Measurements from ENCODE around the gene SEPTIN5.

The SEPTIN5 gene

DNA sequence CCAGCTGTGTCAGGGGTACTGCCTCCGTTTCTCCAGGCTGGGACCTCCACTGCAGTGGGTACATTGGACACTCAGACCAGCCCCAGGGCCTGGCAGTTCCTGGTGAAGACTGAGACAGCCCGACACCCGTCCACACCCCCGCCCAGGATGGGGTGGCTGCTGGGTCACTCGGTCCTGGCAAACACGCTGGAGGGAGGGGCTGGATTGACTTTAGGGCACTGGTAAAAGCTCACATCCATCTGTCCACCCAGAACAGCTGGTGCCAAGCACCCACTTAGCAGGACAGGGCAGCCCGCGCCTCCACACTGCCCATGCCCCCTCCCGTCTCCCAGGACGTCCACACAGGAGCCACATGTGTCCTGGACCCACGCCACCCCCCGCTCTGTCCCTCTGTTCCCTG is 35.6 kb downstream of the SEPTIN5 start:
- no peak for DNase-seq (ENCODE audit: low spot score)

- DNase-seq (ENCODE audit: low spot score), result no peak
Observed at GRCh38 chr22:19750507-19751490, 36.5 kb downstream of the SEPTIN5 start.

DNA sequence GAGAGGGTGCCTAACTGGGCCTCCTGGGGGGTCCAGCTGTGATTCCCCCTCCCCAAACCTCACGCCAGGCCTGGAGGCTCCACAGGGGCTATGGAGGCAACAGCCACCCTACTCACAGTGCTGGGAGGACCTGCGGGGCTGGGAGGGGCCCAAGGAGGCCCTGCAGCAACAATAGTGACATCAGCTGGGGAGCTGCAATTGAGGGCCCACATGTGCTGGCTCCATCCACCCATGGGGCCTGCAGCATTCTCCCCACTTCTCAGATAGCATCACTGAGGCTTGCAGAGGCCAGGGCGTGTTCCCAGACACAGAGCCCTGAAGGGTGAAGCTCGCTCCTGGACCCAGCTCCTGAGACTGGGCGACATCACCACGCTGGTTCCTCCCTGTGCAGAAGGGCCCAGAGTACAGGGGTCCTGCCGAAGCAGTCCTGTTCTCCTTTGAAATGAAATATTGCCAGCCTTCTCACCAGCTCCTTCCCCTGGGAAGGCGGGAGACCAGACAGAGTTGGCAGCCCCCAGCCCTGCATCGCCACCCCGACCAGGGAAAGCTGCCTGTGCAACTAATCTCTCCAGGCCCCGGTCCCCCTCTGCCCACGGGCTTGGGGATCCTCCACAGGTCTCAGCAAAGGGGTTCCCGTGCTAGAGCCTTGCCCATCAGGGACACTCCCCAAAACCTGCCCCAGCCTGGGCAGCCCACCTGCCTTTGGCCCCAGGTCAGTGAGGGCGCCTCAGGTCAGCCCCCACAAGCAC is 37.4 kb downstream of the SEPTIN5 start:
- DNase-seq (ENCODE audit: low spot score), result no peak

- DNase-seq (ENCODE audit: low spot score), result no peak
Observed at GRCh38 chr22:19753090-19753842, 39.0 kb downstream of the SEPTIN5 start.

DNA sequence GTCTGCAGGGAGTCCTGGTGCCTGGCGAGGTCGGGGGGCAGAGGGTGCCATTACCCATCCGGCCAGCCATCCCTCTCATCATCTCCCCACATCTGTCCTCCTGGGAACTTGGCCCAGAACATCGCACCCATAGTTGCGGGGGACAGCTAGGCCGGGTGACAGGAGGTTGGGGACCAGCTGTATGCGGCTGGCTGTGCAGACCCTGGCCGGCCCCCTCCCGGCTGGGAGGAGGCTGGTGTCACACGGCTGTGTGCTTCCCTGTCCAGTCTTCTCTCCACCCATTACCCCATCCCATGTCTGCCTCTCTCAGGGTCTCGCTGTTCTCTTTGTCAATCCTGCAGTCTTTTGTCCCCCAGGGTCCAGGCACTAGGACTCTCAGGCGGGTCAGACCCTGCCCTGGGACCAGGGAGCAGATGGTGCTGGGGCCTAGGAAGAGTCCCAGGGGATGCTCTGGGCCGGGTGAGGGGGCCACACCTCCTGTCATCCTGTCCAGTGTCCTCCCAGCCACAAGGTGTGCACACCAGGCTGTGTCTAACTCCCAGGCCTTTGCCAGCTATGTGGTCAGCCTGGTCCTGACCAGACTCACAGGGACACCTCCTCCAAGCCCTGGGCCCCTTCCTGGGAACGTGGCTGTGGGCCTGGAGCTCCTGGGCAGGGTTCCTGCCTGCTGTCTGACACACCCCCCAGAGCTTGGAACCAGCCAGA is 39.8 kb downstream of the SEPTIN5 start:
- no peak for DNase-seq (ENCODE audit: low spot score)

- DNase-seq (ENCODE audit: low spot score), result no peak
Observed at GRCh38 chr22:19754701-19755144, 40.4 kb downstream of the SEPTIN5 start.

GRCh38 chr22:19755145-19755710 is 40.9 kb downstream of the SEPTIN5 start:
- no peak for DNase-seq (ENCODE audit: low spot score)

DNA sequence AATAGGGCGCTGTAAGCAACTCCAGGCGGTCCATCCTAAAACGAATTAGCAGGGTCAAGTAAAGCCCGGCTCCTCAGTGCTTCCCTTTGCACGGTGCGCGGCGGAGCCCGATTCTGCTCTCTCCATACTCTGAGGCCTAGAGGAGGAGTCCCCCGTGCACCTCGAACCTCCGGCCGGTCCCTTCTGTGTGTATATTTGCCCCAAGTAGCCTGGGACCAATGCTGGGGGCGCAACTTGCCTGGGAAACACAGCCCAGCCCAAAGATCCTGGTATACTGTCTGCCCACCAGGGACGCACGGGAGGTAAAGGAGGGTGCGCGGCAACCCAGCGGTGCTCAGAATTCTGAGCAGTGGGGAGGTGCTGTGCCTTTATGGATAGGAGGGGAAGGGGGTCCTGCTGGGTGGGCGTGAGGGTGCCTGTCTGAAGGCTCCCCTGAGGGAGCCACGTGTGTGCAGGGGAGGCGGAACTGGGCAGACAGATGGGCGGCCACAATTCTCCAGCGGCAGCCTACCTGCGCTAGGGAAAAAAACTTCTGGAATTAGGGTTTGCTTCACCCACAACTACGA is 41.5 kb downstream of the SEPTIN5 start:
- DNase-seq (ENCODE audit: low spot score), result no peak

- DNase-seq (ENCODE audit: low spot score), result peak; percentile 37
Observed at GRCh38 chr22:19756288-19757128, 42.2 kb downstream of the SEPTIN5 start.

DNA sequence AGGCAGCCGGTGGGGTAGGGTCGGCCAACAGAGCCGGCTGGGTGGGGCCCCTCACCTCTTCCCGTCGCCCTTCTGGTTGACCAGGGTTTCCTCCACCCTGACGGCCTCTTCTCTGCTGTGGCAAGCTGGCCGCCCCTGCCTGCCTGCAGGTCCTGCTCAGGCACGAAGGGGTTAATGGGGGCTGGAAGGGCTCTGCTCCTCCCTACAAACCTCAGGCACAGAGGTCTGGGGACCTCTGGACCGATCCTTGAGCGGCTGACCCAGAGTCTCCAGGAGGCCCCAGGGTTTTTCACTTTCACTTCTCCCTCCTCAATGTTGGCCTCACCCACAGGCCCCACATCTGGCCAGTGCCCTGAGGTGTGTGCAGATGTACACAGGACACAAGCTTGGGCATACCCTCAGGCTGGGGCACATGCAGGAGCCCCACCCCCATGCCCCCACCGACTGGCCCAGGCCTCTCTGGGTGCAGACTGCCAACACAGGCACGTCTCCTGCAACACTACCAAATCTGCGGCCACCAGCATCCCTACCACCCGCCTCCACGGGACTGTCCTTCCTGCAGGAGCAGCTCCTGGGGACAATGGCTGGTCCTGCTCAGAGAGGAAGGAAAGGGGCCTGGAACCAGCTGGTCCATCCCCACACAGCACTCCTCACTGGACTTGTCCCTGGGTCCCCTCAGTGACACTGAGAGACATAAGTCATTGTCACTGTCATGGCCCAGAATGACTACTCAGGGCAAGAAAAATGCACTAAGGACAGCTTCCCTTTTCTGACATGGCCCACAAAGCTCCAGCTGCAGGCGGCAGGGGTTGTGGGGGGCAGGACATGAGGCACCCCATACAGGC is 43.1 kb downstream of the SEPTIN5 start:
- DNase-seq (ENCODE audit: low spot score), result peak; percentile 35

GRCh38 chr22:19757985-19758895 is 43.9 kb downstream of the SEPTIN5 start:
- no peak for DNase-seq (ENCODE audit: low spot score)

- no peak for DNase-seq (ENCODE audit: low spot score)
Observed at GRCh38 chr22:19758896-19759426, 44.7 kb downstream of the SEPTIN5 start.

DNA sequence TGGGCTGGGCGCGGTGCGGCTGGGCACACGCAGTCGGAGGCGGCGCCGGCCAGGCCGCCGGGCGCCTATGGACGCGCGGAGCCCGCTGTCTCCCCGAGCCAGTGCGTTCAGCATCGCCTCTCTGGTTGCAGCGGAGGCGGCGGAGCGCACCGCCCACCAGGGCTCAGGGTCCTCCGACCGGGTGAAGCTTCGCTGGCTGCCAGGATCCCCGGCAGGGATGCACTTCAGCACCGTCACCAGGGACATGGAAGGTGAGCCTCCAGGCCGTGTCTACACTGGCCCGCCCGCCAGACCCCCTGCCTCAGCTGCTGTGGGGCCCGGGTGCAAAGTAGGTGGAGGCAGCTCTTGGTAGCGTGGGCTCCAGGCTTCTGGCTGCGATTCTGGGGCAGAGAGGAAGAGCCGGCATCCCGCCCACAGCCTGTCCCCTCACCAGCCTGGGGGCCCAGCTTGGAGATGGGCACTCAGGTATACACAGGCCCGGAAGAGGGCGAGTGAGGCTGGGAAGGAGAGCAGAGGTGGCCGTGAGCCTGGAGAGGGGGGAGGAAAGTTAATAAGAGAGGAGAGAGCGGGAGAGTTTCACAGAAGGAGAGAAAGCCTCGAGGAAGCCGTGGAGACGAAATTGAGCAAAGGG is 45.2 kb downstream of the SEPTIN5 start:
- DNase-seq (ENCODE audit: low spot score), result no peak

DNA sequence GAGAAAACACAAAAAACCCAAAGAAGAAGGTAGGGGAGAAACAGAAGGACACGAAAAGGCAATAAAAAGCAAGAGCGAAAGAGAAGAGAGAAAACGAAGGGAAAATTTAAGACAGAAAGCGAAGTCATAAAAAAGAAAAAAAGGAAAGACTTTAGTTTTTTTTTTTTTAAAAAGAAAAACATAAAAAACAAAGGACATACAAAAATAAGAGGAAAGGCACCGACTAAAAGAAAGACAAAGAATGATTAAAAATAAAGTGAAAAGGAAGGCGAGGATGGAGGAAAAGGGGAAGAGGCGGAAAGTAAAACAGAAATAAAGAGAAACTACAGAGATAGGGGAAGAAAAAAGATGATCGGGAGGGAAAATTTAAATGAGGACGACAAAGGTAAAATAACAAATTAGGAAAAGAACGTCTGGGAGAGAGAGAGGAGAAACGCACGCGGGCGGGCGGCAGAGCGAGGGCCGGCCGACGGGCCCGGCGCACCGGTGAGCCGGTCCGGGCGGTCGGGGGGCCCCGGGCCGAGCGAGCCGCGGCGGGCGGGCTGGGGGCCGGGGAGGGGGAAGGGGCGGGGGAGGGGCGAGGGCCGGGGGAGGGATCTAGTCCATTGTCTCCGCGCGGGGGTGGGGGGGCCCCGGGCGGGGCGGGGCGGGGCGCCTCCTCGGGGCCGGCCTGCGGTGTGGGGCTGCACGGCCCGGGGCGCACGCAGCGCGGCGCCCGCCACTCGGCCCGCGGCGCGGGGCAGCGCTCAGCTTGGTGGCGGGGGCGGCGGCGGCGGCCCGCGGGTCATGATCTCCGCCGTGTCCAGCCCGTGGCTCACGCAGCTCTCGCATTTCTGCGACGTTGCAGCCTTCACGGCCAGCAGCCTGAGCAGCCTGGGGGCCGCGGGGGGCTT is 46.0 kb downstream of the SEPTIN5 start, which contains the start of gene TBX1:
Gene TBX1, plus strand, starts transcription at position 721 of the 893 bp plus-strand sequence. Its CDS starts 66 bp downstream, at position 787.
- peak; percentile 34 for DNase-seq (ENCODE audit: low spot score)

DNA sequence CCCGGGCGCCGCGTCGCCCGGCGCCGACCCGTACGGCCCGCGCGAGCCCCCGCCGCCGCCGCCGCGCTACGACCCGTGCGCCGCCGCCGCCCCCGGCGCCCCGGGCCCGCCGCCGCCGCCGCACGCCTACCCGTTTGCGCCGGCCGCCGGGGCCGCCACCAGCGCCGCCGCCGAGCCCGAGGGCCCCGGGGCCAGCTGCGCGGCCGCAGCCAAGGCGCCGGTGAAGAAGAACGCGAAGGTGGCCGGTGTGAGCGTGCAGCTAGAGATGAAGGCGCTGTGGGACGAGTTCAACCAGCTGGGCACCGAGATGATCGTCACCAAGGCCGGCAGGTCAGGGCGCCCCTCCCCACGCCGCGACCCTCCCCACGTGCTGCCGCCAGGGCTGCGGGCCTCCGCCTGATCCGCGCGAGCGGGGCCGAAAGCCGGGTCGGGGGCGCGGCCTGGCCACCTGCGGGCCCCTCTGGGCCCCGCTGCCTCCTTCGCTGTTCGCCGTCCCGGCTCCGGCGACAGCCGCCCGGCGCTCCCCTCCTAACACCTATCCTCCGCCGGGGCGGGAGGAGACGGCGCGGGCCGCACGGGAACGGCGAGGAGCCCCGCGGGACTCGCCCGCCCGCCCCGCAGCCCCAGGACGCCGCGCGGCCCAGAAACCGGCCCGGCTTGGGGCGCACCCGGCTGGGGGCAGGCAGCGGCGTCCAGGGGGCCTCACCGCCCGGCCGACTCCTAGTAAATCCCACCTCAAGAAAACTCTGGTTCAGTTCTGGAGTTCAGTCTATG is 46.8 kb downstream of the SEPTIN5 start:
- no peak for DNase-seq (ENCODE audit: low spot score)
